Measurements from ENCODE around the gene MPND.

The MPND gene

GRCh38 chr19:4343370-4344307 lies at the start of gene MPND:
Gene MPND, plus strand, starts transcription at chr19:4343562. Its CDS starts 32 bp downstream, at chr19:4343594.
- no peak for TF ChIP-seq Cebpa-rat (IDR thresholded peaks at IDR 0.05)
- no peaks in the 10 kb centered on the region for H3K9me3 ChIP-seq
- H3K9ac ChIP-seq, result peak within 1 kb of the TSS; percentile 84
- peak within 1 kb of the TSS; percentile 73 for H3K4me3 ChIP-seq
- H3K27me3 ChIP-seq, result no peaks in the 10 kb centered on the region
- peak within 1 kb of the TSS; percentile 90 for H3K27ac ChIP-seq
- peaks cover 23% of the 10 kb centered on the region for H3K4me1 ChIP-seq
- peaks cover 33% of the 10 kb centered on the region for H3K36me3 ChIP-seq
- peak within 1 kb of the TSS; percentile 98 for H3K4me2 ChIP-seq
- H4K20me1 ChIP-seq, result peaks cover 5% of the 10 kb centered on the region; the same call in 1 of the 2 replicates

- Histone ChIP-seq H3K27ac (no peak overlapping the region), H4K20me1 (no peaks in the 10 kb centered on the region), H3K9ac (no peak overlapping the region), H3K9me3 (no peaks in the 10 kb centered on the region), H3K36me3 (no peaks in the 10 kb centered on the region), H3K4me3 (no peak overlapping the region), H3K4me1 (peaks cover 40% of the 10 kb centered on the region), H3K27me3 (no peaks in the 10 kb centered on the region), H3K4me2 (no peak overlapping the region)
- no peak for TF ChIP-seq Cebpa-rat (IDR thresholded peaks at IDR 0.05)
Measured at GRCh38 chr19:4294389-4294788, 49.0 kb upstream of the MPND start.

- Histone ChIP-seq H3K9ac (no peak overlapping the region), H3K4me2 (peak overlapping the region; percentile 77), H3K27me3 (no peaks in the 10 kb centered on the region), H3K36me3 (no peaks in the 10 kb centered on the region), H3K4me1 (peaks cover 41% of the 10 kb centered on the region), H3K27ac (no peak overlapping the region; the same call in 1 of the 2 replicates), H3K9me3 (no peaks in the 10 kb centered on the region), H3K4me3 (no peak overlapping the region), H4K20me1 (no peaks in the 10 kb centered on the region)
- no peak for TF ChIP-seq Cebpa-rat (IDR thresholded peaks at IDR 0.05)
Measured at GRCh38 chr19:4295972-4296771, 47.2 kb upstream of the MPND start.

- H4K20me1 ChIP-seq, result no peaks in the 10 kb centered on the region
- peaks cover 61% of the 10 kb centered on the region for H3K4me1 ChIP-seq
- peak overlapping the region; percentile 77 for H3K4me2 ChIP-seq
- H3K4me3 ChIP-seq, result no peak overlapping the region
- no peaks in the 10 kb centered on the region for H3K27me3 ChIP-seq
- H3K27ac ChIP-seq, result peak overlapping the region; percentile 68
- no peaks in the 10 kb centered on the region for H3K36me3 ChIP-seq
- 0 out of 2 replicates have a peak overlapping the region, but pooled peaks have one; percentile 21 for H3K9ac ChIP-seq
- no peak for TF ChIP-seq Cebpa-rat (IDR thresholded peaks at IDR 0.05)
- H3K9me3 ChIP-seq, result no peaks in the 10 kb centered on the region
Measured at GRCh38 chr19:4297901-4298809, 45.2 kb upstream of the MPND start.

GRCh38 chr19:4298810-4299550 lies 44.4 kb upstream of the MPND start:
- no peaks in the 10 kb centered on the region for H3K9me3 ChIP-seq
- peak overlapping the region; percentile 77; the same call in 1 of the 2 replicates for H3K4me2 ChIP-seq
- H3K4me1 ChIP-seq, result peaks cover 69% of the 10 kb centered on the region
- TF ChIP-seq Cebpa-rat (IDR thresholded peaks at IDR 0.05), result no peak
- H3K4me3 ChIP-seq, result no peak overlapping the region
- H3K27ac ChIP-seq, result 0 out of 2 replicates have a peak overlapping the region, but pooled peaks have one; percentile 68
- no peaks in the 10 kb centered on the region for H4K20me1 ChIP-seq
- no peak overlapping the region for H3K9ac ChIP-seq
- no peaks in the 10 kb centered on the region for H3K27me3 ChIP-seq
- H3K36me3 ChIP-seq, result no peaks in the 10 kb centered on the region

- no peaks in the 10 kb centered on the region for H4K20me1 ChIP-seq
- no peak for TF ChIP-seq Cebpa-rat (IDR thresholded peaks at IDR 0.05)
- H3K4me3 ChIP-seq, result no peak overlapping the region
- no peaks in the 10 kb centered on the region for H3K36me3 ChIP-seq
- H3K9me3 ChIP-seq, result no peaks in the 10 kb centered on the region
- no peak overlapping the region for H3K4me2 ChIP-seq
- no peak overlapping the region for H3K9ac ChIP-seq
- no peaks in the 10 kb centered on the region for H3K27me3 ChIP-seq
- peaks cover 74% of the 10 kb centered on the region for H3K4me1 ChIP-seq
- no peak overlapping the region for H3K27ac ChIP-seq
Measured at GRCh38 chr19:4300589-4300988, 42.8 kb upstream of the MPND start.

- peak overlapping the region; percentile 63 for H3K9ac ChIP-seq
- TF ChIP-seq Cebpa-rat (IDR thresholded peaks at IDR 0.05), result no peak
- no peaks in the 10 kb centered on the region for H3K27me3 ChIP-seq
- no peaks in the 10 kb centered on the region for H4K20me1 ChIP-seq
- peaks cover 66% of the 10 kb centered on the region for H3K4me1 ChIP-seq
- H3K36me3 ChIP-seq, result peaks cover 8% of the 10 kb centered on the region; the same call in 1 of the 2 replicates
- H3K4me2 ChIP-seq, result peak overlapping the region; percentile 65
- H3K27ac ChIP-seq, result peak overlapping the region; percentile 60
- H3K4me3 ChIP-seq, result peak overlapping the region; percentile 50
- H3K9me3 ChIP-seq, result no peaks in the 10 kb centered on the region
Measured at GRCh38 chr19:4301590-4302242, 41.6 kb upstream of the MPND start.

GRCh38 chr19:4302243-4302640 lies 41.1 kb upstream of the MPND start, which contains the start of gene TMIGD2:
Gene TMIGD2, minus strand, starts transcription at chr19:4302389. Its CDS starts 4 bp downstream, at chr19:4302385.
- Histone ChIP-seq H3K4me3 (peak within 1 kb of the TSS; percentile 50), H3K4me2 (peak within 1 kb of the TSS; percentile 65), H4K20me1 (no peaks in the 10 kb centered on the region), H3K27me3 (no peaks in the 10 kb centered on the region), H3K9ac (peak within 1 kb of the TSS; percentile 63), H3K27ac (peak within 1 kb of the TSS; percentile 60), H3K4me1 (peaks cover 61% of the 10 kb centered on the region), H3K36me3 (peaks cover 10% of the 10 kb centered on the region; the same call in 1 of the 2 replicates), H3K9me3 (no peaks in the 10 kb centered on the region)
- no peak for TF ChIP-seq Cebpa-rat (IDR thresholded peaks at IDR 0.05)
